Choroid plexus epithelial cell (primary cell): ENCODE data around the gene RPS19BP1.

ENCODE experiments used
- DNase-seq: peaks from one replicate; pipeline ENCODE4 v3.0.0-alpha.2; 2010; ENCODE audit warnings: low read depth
- H3K4me3 ChIP-seq: 2 replicates; pipeline ENCODE4 v1.5.1; 2011; ENCODE audit warnings: low read depth, mild to moderate bottlenecking, control low read depth, low read length, moderate library complexity
- TF ChIP-seq, protein P1 (sequence below): conservative IDR thresholded peaks from 2 replicates; pipeline ENCODE4 v1.5.1; 2011; ENCODE audit warnings: low read depth, mild to moderate bottlenecking, control low read depth, inconsistent platforms, low read length, moderate library complexity

RPS19BP1 gene

DNA sequence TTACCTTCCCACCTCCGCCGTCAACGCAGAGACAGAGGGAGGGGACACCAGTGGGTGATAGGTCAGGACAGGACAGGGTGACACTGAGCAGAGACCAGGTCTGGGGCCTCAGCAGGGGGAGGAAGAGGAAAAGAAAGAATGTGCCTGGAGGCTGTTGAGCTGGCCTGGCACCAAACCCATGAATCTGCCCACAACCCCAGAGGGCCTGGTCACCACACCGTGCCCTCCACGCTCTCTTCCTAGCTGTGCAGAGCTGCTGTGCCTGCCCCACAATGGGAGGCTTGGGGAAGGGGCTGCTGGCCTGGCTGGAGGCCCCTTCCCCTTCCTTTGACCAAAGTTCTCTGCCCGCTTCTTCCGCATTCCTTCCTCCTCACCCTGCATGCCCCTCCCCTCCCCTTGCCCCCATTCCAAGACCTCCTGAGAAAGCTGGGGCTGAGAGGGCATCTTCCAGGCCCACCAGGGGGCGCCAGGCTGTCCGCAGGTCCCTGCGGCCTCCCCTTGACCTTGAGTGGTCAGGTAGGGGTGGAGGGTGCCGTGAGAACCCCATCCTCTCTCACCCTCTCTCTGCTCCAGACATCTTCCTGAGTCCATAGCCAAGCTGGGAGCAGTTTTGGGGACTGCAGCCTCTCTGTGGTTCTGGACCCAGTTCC lies 27.0 kb upstream of the RPS19BP1 start:
- DNase-seq = no peak
- TF ChIP-seq, protein P1, sequence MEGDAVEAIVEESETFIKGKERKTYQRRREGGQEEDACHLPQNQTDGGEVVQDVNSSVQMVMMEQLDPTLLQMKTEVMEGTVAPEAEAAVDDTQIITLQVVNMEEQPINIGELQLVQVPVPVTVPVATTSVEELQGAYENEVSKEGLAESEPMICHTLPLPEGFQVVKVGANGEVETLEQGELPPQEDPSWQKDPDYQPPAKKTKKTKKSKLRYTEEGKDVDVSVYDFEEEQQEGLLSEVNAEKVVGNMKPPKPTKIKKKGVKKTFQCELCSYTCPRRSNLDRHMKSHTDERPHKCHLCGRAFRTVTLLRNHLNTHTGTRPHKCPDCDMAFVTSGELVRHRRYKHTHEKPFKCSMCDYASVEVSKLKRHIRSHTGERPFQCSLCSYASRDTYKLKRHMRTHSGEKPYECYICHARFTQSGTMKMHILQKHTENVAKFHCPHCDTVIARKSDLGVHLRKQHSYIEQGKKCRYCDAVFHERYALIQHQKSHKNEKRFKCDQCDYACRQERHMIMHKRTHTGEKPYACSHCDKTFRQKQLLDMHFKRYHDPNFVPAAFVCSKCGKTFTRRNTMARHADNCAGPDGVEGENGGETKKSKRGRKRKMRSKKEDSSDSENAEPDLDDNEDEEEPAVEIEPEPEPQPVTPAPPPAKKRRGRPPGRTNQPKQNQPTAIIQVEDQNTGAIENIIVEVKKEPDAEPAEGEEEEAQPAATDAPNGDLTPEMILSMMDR = peak; percentile 65
- no peak overlapping the region for H3K4me3 ChIP-seq

DNA sequence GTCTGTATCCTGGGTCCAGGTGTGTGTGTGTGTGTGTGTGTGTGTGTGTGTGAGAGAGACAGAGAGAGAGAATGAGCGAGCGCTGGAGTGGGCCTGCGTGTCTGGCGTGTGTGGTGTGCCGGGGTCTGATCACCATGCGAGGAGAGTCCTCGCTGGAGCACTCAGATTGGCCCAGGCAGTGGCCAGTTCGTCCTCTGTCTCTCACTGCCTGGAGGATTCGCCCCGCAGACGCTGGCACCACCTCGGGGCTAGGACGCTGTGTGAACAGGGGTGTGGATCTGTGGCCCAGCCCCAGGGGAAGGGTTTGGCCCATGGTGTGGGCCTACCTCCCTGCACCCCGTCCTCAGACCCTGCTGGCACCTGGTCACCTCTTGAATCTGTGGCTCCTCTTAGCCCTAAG lies 26.4 kb upstream of the RPS19BP1 start:
- H3K4me3 ChIP-seq = no peak overlapping the region
- TF ChIP-seq, protein P1 = no peak
- no peak for DNase-seq

GRCh38 chr22:39558254-39558727 lies 25.7 kb upstream of the RPS19BP1 start:
- no peak overlapping the region for H3K4me3 ChIP-seq
- TF ChIP-seq, protein P1 = no peak
- no peak for DNase-seq

GRCh38 chr22:39556970-39557841 lies 24.7 kb upstream of the RPS19BP1 start:
- H3K4me3 ChIP-seq = no peak overlapping the region
- peak; percentile 22 for DNase-seq
- TF ChIP-seq, protein P1 = peak; percentile 27

DNA sequence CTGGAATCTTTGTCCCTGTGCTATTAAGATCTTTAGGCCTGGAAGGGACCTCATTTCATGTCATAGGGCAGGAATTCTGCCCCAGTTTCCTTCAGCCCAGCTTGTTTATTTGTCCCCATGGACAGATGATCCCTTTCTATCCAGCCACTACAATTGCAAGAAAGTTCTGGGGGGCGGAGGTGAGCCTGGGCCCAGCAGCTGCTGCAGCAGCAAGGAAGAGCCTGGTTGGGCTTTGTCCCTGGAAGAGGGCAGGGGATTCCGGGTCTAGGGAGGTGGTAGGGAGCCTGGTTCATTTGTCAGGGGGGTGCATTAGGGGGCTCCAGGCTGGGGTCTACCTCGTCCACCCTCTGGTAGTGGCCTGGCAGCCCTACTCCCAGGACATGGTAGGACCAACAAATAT lies 21.6 kb upstream of the RPS19BP1 start:
- DNase-seq = no peak
- no peak overlapping the region for H3K4me3 ChIP-seq
- TF ChIP-seq, protein P1 = no peak

GRCh38 chr22:39553429-39553828 lies 20.9 kb upstream of the RPS19BP1 start:
- DNase-seq = no peak
- TF ChIP-seq, protein P1 = no peak
- H3K4me3 ChIP-seq = no peak overlapping the region

DNA sequence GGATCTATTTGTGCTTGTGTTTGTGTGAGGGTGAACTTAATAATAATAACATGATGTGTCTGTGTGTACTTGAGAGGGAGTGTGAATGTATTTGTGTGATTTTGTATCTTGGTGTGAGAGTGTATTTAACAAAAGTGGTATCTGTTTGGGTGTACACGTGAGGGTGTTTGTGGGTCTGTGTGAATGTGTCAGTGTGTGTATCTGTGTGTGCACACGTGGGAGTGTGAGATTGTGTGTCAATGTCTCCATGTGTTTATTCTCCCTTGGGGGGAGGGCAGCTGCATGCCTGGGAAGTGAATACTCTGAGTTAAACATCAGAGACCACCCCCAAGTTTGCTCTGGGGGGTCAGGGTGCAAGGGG lies 15.0 kb upstream of the RPS19BP1 start:
- TF ChIP-seq, protein P1 = no peak
- no peak for DNase-seq
- H3K4me3 ChIP-seq = no peak overlapping the region
